HG02970 (cell line): Measurements from ENCODE around the gene GAGE2A.
"Not testable (repeated sequence)": the region's sequence is repeated elsewhere in the genome, so short reads cannot be mapped to it uniquely, and the experiment has no call there.

Experiments used
- ATAC-seq: cut with Tn5 transposase; IDR thresholded peaks from one replicate; pipeline ENCODE4 v1.9.1; 2021; ENCODE audit warnings: mild to moderate bottlenecking, moderate library complexity, moderate number of reproducible peaks; ENCODE audit not compliant: unreplicated experiment, low FRiP score

GAGE2A gene, protein sequence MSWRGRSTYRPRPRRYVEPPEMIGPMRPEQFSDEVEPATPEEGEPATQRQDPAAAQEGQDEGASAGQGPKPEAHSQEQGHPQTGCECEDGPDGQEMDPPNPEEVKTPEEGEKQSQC

DNA sequence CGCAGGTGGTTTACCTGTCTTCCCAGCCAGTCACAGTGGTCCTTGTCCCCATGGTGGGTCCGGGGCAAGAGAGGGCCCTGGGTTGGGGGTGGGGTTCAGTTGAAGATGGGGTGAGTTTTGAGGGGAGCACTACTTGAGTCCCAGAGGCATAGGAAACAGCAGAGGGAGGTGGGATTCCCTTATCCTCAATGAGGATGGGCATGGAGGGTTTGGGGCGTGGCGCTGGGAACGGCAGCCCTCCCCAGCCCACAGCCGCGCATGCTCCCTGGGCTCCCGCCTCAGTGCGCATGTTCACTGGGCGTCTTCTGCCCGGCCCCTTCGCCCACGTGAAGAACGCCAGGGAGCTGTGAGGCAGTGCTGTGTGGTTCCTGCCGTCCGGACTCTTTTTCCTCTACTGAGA lies at the start of gene GAGE2A:
Gene GAGE2A (plus strand): TSS at position 301 of the 400 bp plus-strand sequence. CDS start 1,155 bp downstream, outside the sequence.
- ATAC-seq, result not testable (repeated sequence)

GRCh38 chrX:49541433-49541832 lies 47.9 kb upstream of the GAGE2A start, which contains the start of gene GAGE12D:
Gene GAGE12D, plus strand, starts transcription at chrX:49541733. Its CDS starts 1,155 bp downstream, at chrX:49542888.
- not testable (repeated sequence) for ATAC-seq

DNA sequence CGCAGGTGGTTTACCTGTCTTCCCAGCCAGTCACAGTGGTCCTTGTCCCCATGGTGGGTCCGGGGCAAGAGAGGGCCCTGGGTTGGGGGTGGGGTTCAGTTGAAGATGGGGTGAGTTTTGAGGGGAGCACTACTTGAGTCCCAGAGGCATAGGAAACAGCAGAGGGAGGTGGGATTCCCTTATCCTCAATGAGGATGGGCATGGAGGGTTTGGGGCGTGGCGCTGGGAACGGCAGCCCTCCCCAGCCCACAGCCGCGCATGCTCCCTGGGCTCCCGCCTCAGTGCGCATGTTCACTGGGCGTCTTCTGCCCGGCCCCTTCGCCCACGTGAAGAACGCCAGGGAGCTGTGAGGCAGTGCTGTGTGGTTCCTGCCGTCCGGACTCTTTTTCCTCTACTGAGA lies 38.3 kb upstream of the GAGE2A start, which contains the start of gene GAGE12E:
Gene GAGE12E (plus strand): TSS at position 301 of the 400 bp plus-strand sequence. CDS start 1,155 bp downstream, outside the sequence.
- ATAC-seq, result not testable (repeated sequence)

DNA sequence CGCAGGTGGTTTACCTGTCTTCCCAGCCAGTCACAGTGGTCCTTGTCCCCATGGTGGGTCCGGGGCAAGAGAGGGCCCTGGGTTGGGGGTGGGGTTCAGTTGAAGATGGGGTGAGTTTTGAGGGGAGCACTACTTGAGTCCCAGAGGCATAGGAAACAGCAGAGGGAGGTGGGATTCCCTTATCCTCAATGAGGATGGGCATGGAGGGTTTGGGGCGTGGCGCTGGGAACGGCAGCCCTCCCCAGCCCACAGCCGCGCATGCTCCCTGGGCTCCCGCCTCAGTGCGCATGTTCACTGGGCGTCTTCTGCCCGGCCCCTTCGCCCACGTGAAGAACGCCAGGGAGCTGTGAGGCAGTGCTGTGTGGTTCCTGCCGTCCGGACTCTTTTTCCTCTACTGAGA lies 28.8 kb upstream of the GAGE2A start, which contains the start of gene GAGE12F:
Gene GAGE12F (plus strand): TSS at position 301 of the 400 bp plus-strand sequence. CDS start 1,155 bp downstream, outside the sequence.
- ATAC-seq, result not testable (repeated sequence)

GRCh38 chrX:49568728-49569127 lies 20.6 kb upstream of the GAGE2A start:
- ATAC-seq, result not testable (repeated sequence)

DNA sequence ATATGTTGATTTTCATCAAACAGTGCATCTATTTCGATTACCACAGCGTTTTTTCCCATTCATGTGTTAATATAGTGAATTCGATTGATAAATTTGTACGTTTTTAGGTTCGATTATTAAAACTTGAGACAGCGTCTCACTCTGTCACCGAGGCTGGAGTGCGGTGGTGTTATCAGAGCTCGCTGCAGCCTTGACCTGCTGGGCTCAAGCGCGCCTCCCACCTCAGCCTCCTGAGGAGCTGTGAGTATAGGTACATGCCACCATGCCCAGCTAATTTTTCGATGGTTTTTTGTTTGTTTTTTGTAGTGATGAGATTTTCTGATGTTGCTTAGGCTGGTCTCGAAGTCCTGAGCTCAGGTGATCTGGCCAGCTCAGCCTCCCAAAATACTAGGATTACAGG lies 20.1 kb upstream of the GAGE2A start:
- ATAC-seq, result not testable (repeated sequence)

- not testable (repeated sequence) for ATAC-seq
Observed at GRCh38 chrX:49570100-49570499, 19.2 kb upstream of the GAGE2A start, which contains the start of gene GAGE12G. Gene GAGE12G, plus strand, starts transcription at chrX:49570400. Its CDS starts 1,155 bp downstream, at chrX:49571555.

- ATAC-seq, result not testable (repeated sequence)
Observed at GRCh38 chrX:49579649-49580048, 9.6 kb upstream of the GAGE2A start, which contains the start of gene GAGE12H. Gene GAGE12H, plus strand, starts transcription at chrX:49579949. Its CDS starts 1,155 bp downstream, at chrX:49581104.

DNA sequence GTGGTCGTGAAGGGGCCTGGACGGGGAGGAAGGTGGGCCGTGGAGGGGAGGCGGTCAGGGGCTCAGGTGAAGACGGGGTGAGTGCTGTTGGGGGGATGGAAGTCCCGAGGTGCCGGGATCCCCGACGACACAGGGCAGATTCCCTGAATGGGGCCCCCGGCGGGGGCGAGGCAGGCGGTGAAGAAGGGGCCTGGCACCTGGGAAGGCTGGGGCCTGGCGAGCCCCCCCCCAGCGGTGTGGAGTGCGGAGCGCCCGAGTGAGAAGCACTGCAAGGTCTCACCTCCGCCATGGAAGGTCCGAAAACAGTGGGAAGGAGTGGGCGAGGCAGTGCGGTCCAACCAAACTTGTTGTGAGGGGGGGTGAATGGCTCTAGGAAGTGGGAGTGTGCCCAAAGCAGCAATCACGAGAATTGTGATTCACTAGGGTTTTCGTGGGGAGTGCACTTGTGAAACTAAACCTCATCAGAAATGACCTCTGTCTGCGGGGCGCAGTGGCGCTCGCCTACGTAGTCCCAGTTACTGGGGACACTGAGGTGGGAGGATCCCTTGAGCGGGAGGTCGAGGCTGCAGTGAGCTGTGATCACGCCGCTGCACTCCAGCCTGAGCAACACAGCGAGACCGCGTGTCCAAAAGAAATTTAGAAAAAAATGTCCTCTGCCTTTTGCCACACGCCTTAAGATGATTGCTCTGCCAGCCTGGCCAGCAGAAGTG lies 628 bp downstream of the GAGE2A start:
- ATAC-seq, result not testable (repeated sequence)

- not testable (repeated sequence) for ATAC-seq
Observed at GRCh38 chrX:49590488-49590887, 1.2 kb downstream of the GAGE2A start.

DNA sequence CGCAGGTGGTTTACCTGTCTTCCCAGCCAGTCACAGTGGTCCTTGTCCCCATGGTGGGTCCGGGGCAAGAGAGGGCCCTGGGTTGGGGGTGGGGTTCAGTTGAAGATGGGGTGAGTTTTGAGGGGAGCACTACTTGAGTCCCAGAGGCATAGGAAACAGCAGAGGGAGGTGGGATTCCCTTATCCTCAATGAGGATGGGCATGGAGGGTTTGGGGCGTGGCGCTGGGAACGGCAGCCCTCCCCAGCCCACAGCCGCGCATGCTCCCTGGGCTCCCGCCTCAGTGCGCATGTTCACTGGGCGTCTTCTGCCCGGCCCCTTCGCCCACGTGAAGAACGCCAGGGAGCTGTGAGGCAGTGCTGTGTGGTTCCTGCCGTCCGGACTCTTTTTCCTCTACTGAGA lies 9.4 kb downstream of the GAGE2A start, which contains the start of gene GAGE1:
Gene GAGE1 (plus strand): TSS at position 301 of the 400 bp plus-strand sequence. CDS start 1,155 bp downstream, outside the sequence.
- ATAC-seq, result not testable (repeated sequence)

DNA sequence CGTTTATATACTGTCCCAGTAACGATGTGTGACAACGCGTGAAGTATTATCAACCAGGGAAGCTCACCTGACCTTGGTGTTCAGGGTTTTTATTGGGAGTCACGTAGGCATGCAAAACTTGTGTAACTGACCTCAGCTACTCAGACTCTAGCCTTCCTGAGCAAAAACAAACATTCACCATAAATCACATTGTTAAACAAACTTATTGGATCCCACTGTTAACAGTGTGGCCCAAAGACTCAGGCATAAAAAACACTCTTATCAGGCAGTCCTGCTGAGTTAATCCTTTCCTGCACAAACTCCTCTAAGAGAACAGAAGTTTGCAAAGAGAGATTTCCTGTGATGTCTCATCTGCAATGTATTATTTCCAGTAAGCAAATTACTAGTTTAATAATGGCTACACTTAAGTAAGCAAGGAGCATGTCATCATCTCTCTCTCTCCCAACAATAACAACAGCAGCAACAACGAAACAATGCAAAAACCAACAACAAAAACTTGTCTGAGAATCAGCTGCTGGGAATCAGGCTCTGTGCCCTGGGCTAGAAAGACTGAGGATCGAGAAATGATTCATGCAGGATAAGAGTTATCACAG lies 21.5 kb downstream of the GAGE2A start:
- ATAC-seq, result no peak

DNA sequence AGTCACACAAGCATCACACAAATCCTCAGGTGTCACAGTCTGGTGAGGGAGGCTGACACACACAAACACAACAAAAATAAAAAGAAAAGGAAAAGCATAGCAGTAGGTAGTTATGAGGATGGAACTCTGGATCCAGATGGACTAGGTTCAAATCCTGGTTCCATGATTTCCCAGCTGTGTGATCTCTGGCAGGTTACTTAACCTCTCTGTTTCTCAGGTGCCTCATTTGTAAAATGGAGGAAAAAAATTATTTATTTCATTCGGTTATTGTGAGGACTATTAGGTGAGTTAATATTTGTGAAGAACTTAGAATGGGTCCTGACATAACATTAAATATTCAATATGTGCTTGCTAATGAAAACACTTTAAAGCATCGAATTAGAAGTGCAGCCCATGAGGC lies 29.3 kb downstream of the GAGE2A start:
- ATAC-seq, result no peak

- ATAC-seq, result no peak
Observed at GRCh38 chrX:49627086-49627777, 37.9 kb downstream of the GAGE2A start.

DNA sequence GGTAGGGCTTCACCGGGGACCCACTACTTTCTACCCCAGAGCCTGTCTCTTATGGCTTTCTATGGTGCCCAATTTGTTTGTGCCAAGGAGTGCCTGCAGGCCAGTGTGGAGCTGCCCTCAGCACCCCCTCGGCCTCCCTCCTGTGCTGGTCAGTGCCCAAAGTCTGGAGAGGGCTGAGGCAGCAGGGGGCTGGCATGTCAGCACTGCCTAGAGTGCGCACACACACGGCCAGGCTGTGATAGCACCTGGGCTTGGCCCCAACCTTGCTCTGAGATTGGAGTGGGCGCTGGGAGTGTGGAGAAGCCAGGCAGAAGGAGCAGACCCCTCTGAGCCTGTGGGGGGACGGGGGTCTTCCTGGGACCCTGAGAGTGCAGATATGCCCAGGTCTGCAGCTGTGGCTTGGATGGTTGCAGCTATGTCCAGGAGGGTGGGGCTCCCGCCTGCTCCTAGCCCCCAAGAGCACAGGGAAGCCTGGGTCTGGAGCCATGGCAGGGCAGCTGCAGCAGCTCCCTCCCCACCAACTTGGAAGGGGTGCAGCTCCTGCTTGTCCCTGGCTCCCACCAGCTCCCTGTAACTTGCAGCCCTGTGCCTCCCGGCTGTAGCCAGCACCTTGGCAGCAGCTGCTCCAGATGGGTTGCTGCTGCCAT lies 55.8 kb downstream of the GAGE2A start:
- ATAC-seq, result no peak
